Measurements from ENCODE around the gene FBXO41.

- TF ChIP-seq CTCF (IDR thresholded peaks at IDR 0.05) (no peak), ZBTB33 (IDR thresholded peaks at IDR 0.05; ENCODE audit: borderline replicate concordance, low read depth) (no peak), EP300 (IDR thresholded peaks at IDR 0.05; ENCODE audit: borderline replicate concordance in 1 of 2, low read depth in 1 of 2, low read length in 1 of 2) (no peak), POLR2AphosphoS5 (IDR thresholded peaks at IDR 0.05; ENCODE audit: low read depth, low read length) (no peak), FOXM1 (IDR thresholded peaks at IDR 0.05; ENCODE audit: low read depth) (no peak), SIN3A (IDR thresholded peaks at IDR 0.05; ENCODE audit: borderline replicate concordance, low read depth, low read length) (no peak), NRF1 (IDR thresholded peaks at IDR 0.05; ENCODE audit: low read depth, low read length) (no peak), MAX (IDR thresholded peaks at IDR 0.05; ENCODE audit: low read depth) (no peak), USF2 (IDR thresholded peaks at IDR 0.05; ENCODE audit: borderline replicate concordance, low read depth, low read length) (no peak), CHD2 (IDR thresholded peaks at IDR 0.05; ENCODE audit: low read length, partially characterized antibody) (no peak), RAD21 (IDR thresholded peaks at IDR 0.05; ENCODE audit: low read length) (no peak), MXI1 (IDR thresholded peaks at IDR 0.05; ENCODE audit: low read depth, low read length) (no peak), NFIC (IDR thresholded peaks at IDR 0.05; ENCODE audit: borderline replicate concordance) (no peak), ELF1 (IDR thresholded peaks at IDR 0.05) (no peak)
These were observed 23.4 kb upstream of the FBXO41 start for GRCh38 chr2:73307720-73308119.

Measured in SK-N-SH (cell line).